RWPE2 (cell line): ENCODE results near the gene TMEM184A.

Experiments
- ATAC-seq: fragments of 200-7000 bp; cut with Tn5 transposase; 3 replicates; pipeline ENCODE4 v1.9.1; 2021; ENCODE audit warnings: low read depth
- DNase-seq: peaks from one replicate; pipeline ENCODE4 v3.0.0-alpha.2; 2020; ENCODE audit warnings: low spot score
- H3K27ac ChIP-seq: fragments of 450-650 bp; 2 replicates; pipeline ENCODE4 v1.5.1; 2017; ENCODE audit warnings: mild to moderate bottlenecking; ENCODE audit not compliant: poor library complexity, severe bottlenecking
- H3K27me3 ChIP-seq: fragments of 250-450 bp; sonication (Bioruptor Pico); 2 replicates; pipeline ENCODE4 v1.5.1; 2021; ENCODE audit warnings: mild to moderate bottlenecking, moderate library complexity; ENCODE audit not compliant: insufficient read depth, poor library complexity, severe bottlenecking
- H3K36me3 ChIP-seq: fragments of 250-450 bp; sonication (Bioruptor Pico); 2 replicates; pipeline ENCODE4 v1.5.1; 2020; ENCODE audit warnings: low read depth, mild to moderate bottlenecking, moderate library complexity
- H3K4me1 ChIP-seq: fragments of 250-450 bp; sonication (Bioruptor Pico); 2 replicates; pipeline ENCODE4 v1.5.1; 2021; ENCODE audit warnings: mild to moderate bottlenecking, moderate library complexity; ENCODE audit not compliant: insufficient read depth, poor library complexity, severe bottlenecking
- H3K4me3 ChIP-seq: fragments of 250-450 bp; sonication (Bioruptor Pico); 2 replicates; pipeline ENCODE4 v1.5.1; 2021; ENCODE audit warnings: mild to moderate bottlenecking, moderate library complexity; ENCODE audit not compliant: severe bottlenecking
- H3K9me3 ChIP-seq: fragments of 250-450 bp; sonication (Bioruptor Pico); 2 replicates; pipeline ENCODE4 v1.5.1; 2021; ENCODE audit warnings: mild to moderate bottlenecking, moderate library complexity; ENCODE audit not compliant: severe bottlenecking
- CTCF ChIP-seq: fragments of 450-650 bp; IDR thresholded peaks from one replicate; pipeline ENCODE4 v1.5.1; 2017; ENCODE audit warnings: mild to moderate bottlenecking, moderate library complexity; ENCODE audit not compliant: poor library complexity, severe bottlenecking

TMEM184A gene

GRCh38 chr7:1601956-1602355, 46.0 kb upstream of the TMEM184A start:
- Histone ChIP-seq H3K4me1 (no peaks in the 10 kb centered on the region), H3K27me3 (peaks cover 22% of the 10 kb centered on the region), H3K9me3 (no peaks in the 10 kb centered on the region), H3K36me3 (no peaks in the 10 kb centered on the region), H3K27ac (no peak overlapping the region), H3K4me3 (no peak overlapping the region)
- DNase-seq, result no peak
- ATAC-seq, result no peak
- TF ChIP-seq CTCF, result no peak

- H3K4me3 ChIP-seq, result no peak overlapping the region
- no peak for TF ChIP-seq CTCF
- no peak for ATAC-seq
- H3K36me3 ChIP-seq, result no peaks in the 10 kb centered on the region
- H3K27ac ChIP-seq, result no peak overlapping the region
- H3K27me3 ChIP-seq, result peaks cover 11% of the 10 kb centered on the region
- no peaks in the 10 kb centered on the region for H3K9me3 ChIP-seq
- H3K4me1 ChIP-seq, result no peaks in the 10 kb centered on the region
- DNase-seq, result no peak
Observed at GRCh38 chr7:1599640-1600395, 43.8 kb upstream of the TMEM184A start.

- Histone ChIP-seq H3K9me3 (no peaks in the 10 kb centered on the region), H3K27me3 (peaks cover 4% of the 10 kb centered on the region), H3K27ac (no peak overlapping the region), H3K4me1 (no peaks in the 10 kb centered on the region), H3K36me3 (no peaks in the 10 kb centered on the region), H3K4me3 (no peak overlapping the region)
- no peak for DNase-seq
- ATAC-seq, result no peak
- TF ChIP-seq CTCF, result no peak
Observed at GRCh38 chr7:1598961-1599639, 43.1 kb upstream of the TMEM184A start.

- H3K4me3 ChIP-seq, result no peak overlapping the region
- H3K9me3 ChIP-seq, result no peaks in the 10 kb centered on the region
- DNase-seq (no peak), ATAC-seq (no peak)
- H3K36me3 ChIP-seq, result no peaks in the 10 kb centered on the region
- no peak overlapping the region for H3K27ac ChIP-seq
- TF ChIP-seq CTCF, result no peak
- peaks cover under 1% of the 10 kb centered on the region for H3K27me3 ChIP-seq
- no peaks in the 10 kb centered on the region for H3K4me1 ChIP-seq
Observed at GRCh38 chr7:1598286-1598685, 42.3 kb upstream of the TMEM184A start.

- no peak for ATAC-seq
- no peak for TF ChIP-seq CTCF
- Histone ChIP-seq H3K4me1 (no peaks in the 10 kb centered on the region), H3K9me3 (no peaks in the 10 kb centered on the region), H3K27ac (no peak overlapping the region), H3K4me3 (no peak overlapping the region), H3K36me3 (no peaks in the 10 kb centered on the region), H3K27me3 (peaks cover 6% of the 10 kb centered on the region)
- no peak for DNase-seq
Observed at GRCh38 chr7:1597791-1598190, 41.8 kb upstream of the TMEM184A start.
